GM23338 (cell line): ENCODE results near the gene BRD7.

Source experiments
- CREB1 ChIP-seq: fragments of 250-450 bp; sonication (Bioruptor Pico); IDR thresholded peaks from 2 replicates; pipeline ENCODE4 v1.5.0; 2020; ENCODE audit warnings: low read depth, mild to moderate bottlenecking, moderate library complexity
- CTCF ChIP-seq, 2 experiments: fragments of 200-600 bp in 1 of 2; sonication (generic) in 1 of 2; conservative IDR thresholded peaks; 2 replicates each; pipeline versions ENCODE4 v1.5.1 to v1.6.1; 2016 to 2017; ENCODE audit warnings: antibody characterized with exemption in 2 of 2, low read depth in 2 of 2, mild to moderate bottlenecking in 2 of 2, moderate library complexity in 1 of 2
- EZH2 ChIP-seq: fragments of 200-600 bp; sonication (generic); IDR thresholded peaks from one replicate; pipeline ENCODE4 v1.8.0; 2017; ENCODE audit warnings: antibody characterized with exemption, mild to moderate bottlenecking, low read depth; ENCODE audit not compliant: unreplicated experiment
- EZH2phosphoT487 ChIP-seq: fragments of 200-600 bp; sonication (generic); IDR thresholded peaks from one replicate; pipeline ENCODE4 v1.8.1; 2018; ENCODE audit warnings: antibody characterized with exemption; ENCODE audit not compliant: unreplicated experiment
- NANOG ChIP-seq: IDR thresholded peaks from 2 replicates; pipeline ENCODE4 v1.6.1; 2016; ENCODE audit warnings: antibody characterized with exemption, borderline replicate concordance
- POLR2AphosphoS5 ChIP-seq: IDR thresholded peaks from 2 replicates; pipeline ENCODE4 v1.6.1; 2016; ENCODE audit warnings: antibody characterized with exemption, low read depth
- REST ChIP-seq: IDR thresholded peaks from one replicate; pipeline ENCODE4 v1.6.1; 2018; ENCODE audit warnings: antibody characterized with exemption; ENCODE audit not compliant: unreplicated experiment
- ZNF114 ChIP-seq: fragments of 250-450 bp; sonication (Bioruptor Pico); IDR thresholded peaks from 2 replicates; pipeline ENCODE4 v1.5.0; 2020; ENCODE audit warnings: mild to moderate bottlenecking, moderate library complexity
- ZNF462 ChIP-seq: fragments of 250-450 bp; sonication (Bioruptor Pico); IDR thresholded peaks from 2 replicates; pipeline ENCODE4 v1.5.0; 2020; ENCODE audit warnings: mild to moderate bottlenecking, moderate library complexity

- TF ChIP-seq CTCF (conservative IDR thresholded peaks at IDR 0.05; ENCODE audit: low read depth in 2 of 2) (no peak), POLR2AphosphoS5 (no peak), REST (no peak), EZH2 (no peak), EZH2phosphoT487 (no peak), CREB1 (CRISPR knock-in tag) (no peak), NANOG (no peak), ZNF462 (CRISPR knock-in tag) (no peak), ZNF114 (CRISPR knock-in tag) (no peak)
Measured at GRCh38 chr16:50332599-50332998, 36.2 kb downstream of the BRD7 start.
